IPS DF 6.9 (cell line): ENCODE data around the gene ABCG1.

ENCODE experiments used
- DNase-seq: peaks from one replicate; pipeline ENCODE4 v3.0.0-alpha.2; 2013; ENCODE audit warnings: low read depth, low spot score
- H3K27ac ChIP-seq: one replicate; pipeline ENCODE4 v1.5.1; 2013; ENCODE audit warnings: low read length, control low read depth
- H3K27me3 ChIP-seq: 2 replicates; pipeline ENCODE4 v1.6.1; 2013; ENCODE audit warnings: mild to moderate bottlenecking, low read length; ENCODE audit not compliant: control insufficient read depth, insufficient read depth
- H3K36me3 ChIP-seq: 2 replicates; pipeline ENCODE4 v1.6.1; 2013; ENCODE audit warnings: low read length; ENCODE audit not compliant: control insufficient read depth, insufficient read depth
- H3K4me1 ChIP-seq: 2 replicates; pipeline ENCODE4 v1.6.1; 2013; ENCODE audit warnings: low read length; ENCODE audit not compliant: control insufficient read depth, insufficient read depth
- H3K4me3 ChIP-seq: 2 replicates; pipeline ENCODE4 v1.5.1; 2013; ENCODE audit warnings: mild to moderate bottlenecking, low read length
- H3K9me3 ChIP-seq: 2 replicates; pipeline ENCODE4 v1.6.1; 2013; ENCODE audit warnings: low read length, inconsistent platforms; ENCODE audit not compliant: control insufficient read depth, insufficient read depth
- WGBS: extraction: QIAGEN DNeasy Blood & Tissue Kit; methylation state at CpG from one replicate; pipeline ENCODE4 v1.1.7; 2013; ENCODE audit warnings: mixed read lengths, missing lambda C conversion rate; ENCODE audit not compliant: insufficient read length, insufficient coverage; 5-methylcytosine and 5-hydroxymethylcytosine counted together

Gene ABCG1

GRCh38 chr21:42341776-42342542 lies 123.0 kb downstream of the ABCG1 start:
- Histone ChIP-seq H3K27me3 (no peaks in the 10 kb centered on the region), H3K4me1 (peaks cover 2% of the 10 kb centered on the region; the same call in 1 of the 2 replicates), H3K27ac (no peak overlapping the region), H3K36me3 (no peaks in the 10 kb centered on the region), H3K4me3 (no peak overlapping the region), H3K9me3 (no peaks in the 10 kb centered on the region)
- WGBS = no CpG with 5 or more reads among the region's 15 CpGs
- no peak for DNase-seq

- Histone ChIP-seq H3K27ac (no peak overlapping the region), H3K9me3 (no peaks in the 10 kb centered on the region), H3K4me3 (no peak overlapping the region), H3K27me3 (no peaks in the 10 kb centered on the region), H3K4me1 (peaks cover 2% of the 10 kb centered on the region; the same call in 1 of the 2 replicates), H3K36me3 (no peaks in the 10 kb centered on the region)
- WGBS = no CpG with 5 or more reads among the region's 10 CpGs
- DNase-seq = no peak
Measured at GRCh38 chr21:42343101-42343500, 124.2 kb downstream of the ABCG1 start.

DNA sequence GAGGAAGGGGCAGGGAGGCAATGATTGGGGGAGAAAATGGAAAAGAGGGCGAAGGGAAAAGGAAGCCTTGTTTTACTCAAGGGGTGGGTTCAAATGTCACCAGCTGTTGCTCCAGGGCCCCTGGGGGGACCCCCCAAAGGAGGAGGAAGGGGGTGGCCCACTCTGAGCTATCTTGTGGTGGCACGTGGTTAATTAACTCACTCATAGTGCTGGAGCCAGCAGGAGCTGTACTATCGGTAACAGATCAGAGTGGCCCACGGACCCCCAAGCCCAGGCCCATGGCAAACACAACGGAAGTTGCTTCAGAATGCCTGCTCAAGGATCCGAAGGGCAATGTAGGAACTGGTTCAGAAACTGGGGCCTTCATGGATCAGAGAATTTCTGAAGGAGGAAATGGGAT lies 124.6 kb downstream of the ABCG1 start:
- DNase-seq = no peak
- H3K4me3 ChIP-seq = no peak overlapping the region
- H3K27me3 ChIP-seq = no peaks in the 10 kb centered on the region
- no peaks in the 10 kb centered on the region for H3K36me3 ChIP-seq
- H3K4me1 ChIP-seq = peaks cover 2% of the 10 kb centered on the region; the same call in 1 of the 2 replicates
- no peak overlapping the region for H3K27ac ChIP-seq
- no CpG with 5 or more reads among the region's 6 CpGs for WGBS
- no peaks in the 10 kb centered on the region for H3K9me3 ChIP-seq

DNA sequence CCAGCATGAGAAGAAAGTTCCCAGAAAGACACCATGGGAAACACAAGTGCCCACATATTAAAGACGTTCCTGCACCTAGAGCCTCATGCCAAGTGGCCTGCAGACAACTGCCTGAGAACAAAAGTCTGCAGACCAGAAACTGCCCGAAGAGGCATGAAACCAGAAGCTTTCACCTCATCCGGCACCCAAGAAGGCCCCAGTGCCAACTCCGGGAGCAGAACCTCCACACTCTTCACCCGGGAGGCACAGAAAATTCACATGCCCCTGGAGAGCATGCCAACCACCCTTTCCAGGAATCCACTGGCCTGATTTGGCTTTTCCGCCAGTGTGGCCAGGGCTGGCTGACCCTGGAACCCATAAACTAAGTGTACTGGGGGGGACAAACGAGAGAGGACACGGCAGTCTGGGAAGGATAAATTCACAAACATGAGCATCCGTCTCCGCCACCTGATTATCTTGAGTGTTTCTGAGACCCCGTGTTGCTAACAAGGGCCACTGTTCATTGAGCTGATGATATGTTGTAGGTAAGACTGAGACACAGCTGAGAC lies 125.1 kb downstream of the ABCG1 start:
- Histone ChIP-seq H3K4me3 (no peak overlapping the region), H3K27ac (no peak overlapping the region), H3K27me3 (no peaks in the 10 kb centered on the region), H3K36me3 (no peaks in the 10 kb centered on the region), H3K9me3 (no peaks in the 10 kb centered on the region), H3K4me1 (peaks cover 2% of the 10 kb centered on the region; the same call in 1 of the 2 replicates)
- WGBS = no CpG with 5 or more reads among the region's 11 CpGs
- DNase-seq = no peak

DNA sequence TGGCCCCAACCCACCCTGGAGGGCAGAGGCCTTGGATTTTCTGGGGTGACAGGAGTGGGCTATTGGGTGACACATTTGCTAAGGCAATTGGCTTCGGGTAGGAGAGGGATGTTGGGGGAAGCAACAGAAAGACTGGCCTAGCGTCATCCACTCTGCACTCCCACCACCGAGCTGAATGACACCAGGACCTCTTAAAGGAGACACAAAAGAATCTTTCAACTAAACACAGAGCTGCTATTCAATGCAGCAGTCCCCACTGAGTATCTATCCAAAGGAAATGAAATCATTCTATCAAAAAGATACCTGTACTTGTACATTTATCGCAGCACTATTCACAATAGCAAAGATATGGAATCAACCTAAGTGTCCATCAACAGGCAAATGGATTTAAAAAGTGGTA lies 125.7 kb downstream of the ABCG1 start:
- no CpG with 5 or more reads among the region's 4 CpGs for WGBS
- DNase-seq = no peak

DNA sequence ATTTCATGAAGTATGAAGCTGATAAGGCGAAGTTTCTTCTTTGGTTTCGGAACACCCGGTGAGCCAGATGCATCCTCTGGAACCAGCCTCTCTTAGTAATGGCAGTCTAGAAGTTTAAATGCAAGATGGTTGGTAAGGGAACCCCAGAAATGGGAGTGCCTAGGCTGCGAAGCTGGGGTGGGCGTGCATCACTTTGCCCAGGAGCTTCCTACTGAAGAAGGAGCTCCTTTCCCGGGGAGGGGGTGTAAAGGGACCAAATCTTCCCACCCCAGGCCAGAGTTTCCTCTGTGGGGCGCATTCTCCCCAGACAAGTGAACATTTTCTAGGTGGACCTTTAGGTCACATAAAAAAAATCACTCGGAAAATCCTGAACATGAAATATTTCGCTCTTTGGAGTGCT lies 127.5 kb downstream of the ABCG1 start:
- no peak for DNase-seq
- Histone ChIP-seq H3K9me3 (no peaks in the 10 kb centered on the region), H3K27ac (no peak overlapping the region), H3K4me3 (no peak overlapping the region), H3K4me1 (peaks cover 2% of the 10 kb centered on the region; the same call in 1 of the 2 replicates), H3K36me3 (no peaks in the 10 kb centered on the region), H3K27me3 (no peaks in the 10 kb centered on the region)
- WGBS = no CpG with 5 or more reads among the region's 9 CpGs

More for the DNA sequence above, 125.7 kb downstream of the ABCG1 start:
- no peaks in the 10 kb centered on the region for H3K9me3 ChIP-seq
- H3K36me3 ChIP-seq = no peaks in the 10 kb centered on the region
- no peak overlapping the region for H3K27ac ChIP-seq
- peaks cover 2% of the 10 kb centered on the region; the same call in 1 of the 2 replicates for H3K4me1 ChIP-seq
- H3K27me3 ChIP-seq = no peaks in the 10 kb centered on the region
- H3K4me3 ChIP-seq = no peak overlapping the region
